ENCODE results near the gene GEMIN5. TPM values are rescaled to one million over a fixed set of nuclear protein-coding genes. Genes with fewer than 3 reads are reported as not detected.

GEMIN5 gene
- total and polyA plus RNA-seq, 2 of the 8 experiments (the other 6 are each of a cell fraction or from before 2014, with no cell fraction given), result 12.8 to 47.0 TPM

- H4K8ac ChIP-seq (ENCODE audit: extremely low read depth, insufficient read depth, low read length), result peak within 1 kb of the TSS; percentile 90
- H3K56ac ChIP-seq (replicated peaks; ENCODE audit: insufficient read length, low read depth, low read length), result peak within 1 kb of the TSS; percentile 60
- FAIRE-seq (peak; percentile 24), DNase-seq (ENCODE audit: low read depth in 1 of 2, low spot score in 2 of 2) (peak; percentile 81 to 93)
- peak within 1 kb of the TSS; percentile 99 for H2AFZ ChIP-seq (ENCODE audit: low read length)
- no peaks in the 10 kb centered on the region for H3K9me3 ChIP-seq (ENCODE audit: insufficient read depth in 2 of 2, low read depth in 1 of 2, low read length in 1 of 2)
- peaks cover 2% of the 10 kb centered on the region for H3K79me1 ChIP-seq (ENCODE audit: low read depth, low read length)
- H2BK5ac ChIP-seq (ENCODE audit: low read depth, low read length), result peak within 1 kb of the TSS; percentile 85
- H3K18ac ChIP-seq (ENCODE audit: extremely low read depth, low read length), result peak within 1 kb of the TSS; percentile 89; the same call in 1 of the 2 replicates
- H3K27ac ChIP-seq (ENCODE audit: low read depth, low read length), result peak within 1 kb of the TSS; percentile 62
- peaks cover 0 to 2% of the 10 kb centered on the region in 2 experiments for H4K20me1 ChIP-seq (replicated peaks in 1 of 2; ENCODE audit: control insufficient read depth in 1 of 2, insufficient read depth in 2 of 2, low read length in 2 of 2)
- H2AK5ac ChIP-seq (ENCODE audit: low read depth, low read length), result 0 out of 2 replicates have a peak within 1 kb of the TSS, but pooled peaks have one; percentile 2
- H3K4ac ChIP-seq (replicated peaks; ENCODE audit: insufficient read length, low read depth, low read length), result peak within 1 kb of the TSS; percentile 17
- no peaks in the 10 kb centered on the region for H3K27me3 ChIP-seq (replicated peaks in 1 of 4; ENCODE audit: control insufficient read depth in 3 of 4, extremely low read depth in 1 of 4, insufficient read depth in 3 of 4, low read length in 3 of 4)
- no peak within 1 kb of the TSS for H3K14ac ChIP-seq (ENCODE audit: insufficient read length)
- peaks cover 0 to 9% (median 6%) of the 10 kb centered on the region in 4 experiments; a peak in 6 of 7 replicates for H3K4me1 ChIP-seq (replicated peaks in 1 of 4; ENCODE audit: control insufficient read depth in 3 of 4, insufficient read depth in 4 of 4, low read length in 3 of 4)
- H4K91ac ChIP-seq (replicated peaks; ENCODE audit: insufficient read length, low read length), result peak within 1 kb of the TSS; percentile 67
- peak within 1 kb of the TSS; percentile 85 for H4K5ac ChIP-seq (ENCODE audit: insufficient read length, low read depth, low read length)
- H3K23me2 ChIP-seq (ENCODE audit: low read depth, low read length), result peaks cover 12% of the 10 kb centered on the region
- ChIA-PET CTCF (ENCODE audit: partially characterized antibody) (interaction anchor here (0.6 to 2.8 kb wide), 5 partner anchors 13 to 87 kb away, joined by 3 to 11 read pairs (median 6); no protein-coding TSS in a partner anchor), POLR2A (ENCODE audit: partially characterized antibody) (no interaction called here)
- H2BK120ac ChIP-seq (replicated peaks; ENCODE audit: low read depth, low read length), result no peak within 1 kb of the TSS
- no peaks in the 10 kb centered on the region for H3K36me3 ChIP-seq (ENCODE audit: control insufficient read depth in 2 of 4, insufficient read depth in 4 of 4, low read length in 3 of 4)
- H3K23ac ChIP-seq (ENCODE audit: insufficient read length), result no peak within 1 kb of the TSS
- peaks cover 8 to 34% of the 10 kb centered on the region in 2 experiments; a peak in 3 of 4 replicates for H3K79me2 ChIP-seq (ENCODE audit: control insufficient read depth in 1 of 2, insufficient read depth in 2 of 2, low read length in 2 of 2)
- 7% methylated on average over 40 of the region's 40 CpGs; no CpG with 5 or more reads in 1 of the 2 experiments for WGBS, 2 experiments (ENCODE audit: extremely low coverage in 1 of 2, insufficient coverage in 1 of 2, insufficient read length in 1 of 2, insufficient replicate concordance in 2 of 2, low coverage in 1 of 2, low lambda C conversion rate in 2 of 2, missing lambda C conversion rate in 1 of 2)
- H3K9ac ChIP-seq (replicated peaks in 1 of 4; ENCODE audit: extremely low read depth in 1 of 4, low read depth in 3 of 4, low read length in 3 of 4), result peak within 1 kb of the TSS; percentile 46 to 97 (median 78)
- no peak within 1 kb of the TSS for H2BK15ac ChIP-seq (ENCODE audit: low read length)
- H2BK20ac ChIP-seq (ENCODE audit: low read length), result no peak within 1 kb of the TSS
- peak within 1 kb of the TSS; percentile 99 to 100 for H3K4me2 ChIP-seq (ENCODE audit: insufficient read depth in 1 of 2, low read depth in 2 of 2, low read length in 2 of 2)
- H3K4me3 ChIP-seq (ENCODE audit: extremely low read depth in 1 of 4, insufficient read depth in 2 of 4, low read depth in 3 of 4, low read length in 4 of 4), result peak within 1 kb of the TSS; percentile 90 to 99 (median 96)
- peak within 1 kb of the TSS; percentile 33; the same call in 1 of the 2 replicates for H2BK12ac ChIP-seq (ENCODE audit: low read depth, low read length)
- TF ChIP-seq RBBP5 (IDR thresholded peaks at IDR 0.05; ENCODE audit: borderline replicate concordance, low read depth, low read length) (peak; percentile 72; the same call in 1 of the 2 replicates), RFX5 (IDR thresholded peaks at IDR 0.05; ENCODE audit: borderline replicate concordance, low read depth, low read length) (no peak), PHF8 (conservative IDR thresholded peaks at IDR 0.05; ENCODE audit: low read depth, low read length) (peak; percentile 75), CREB1 (IDR thresholded peaks at IDR 0.05) (0 out of 2 replicates have a peak, but pooled peaks have one; percentile 25), POLR2A (IDR thresholded peaks at IDR 0.05; ENCODE audit: control extremely low read depth in 1 of 2, low read depth in 2 of 2, low read length in 2 of 2) (peak; percentile 64 to 92), CEBPB (IDR thresholded peaks at IDR 0.05; ENCODE audit: low read depth, low read length) (peak; percentile 31; the same call in 1 of the 2 replicates), FOSL1 (IDR thresholded peaks at IDR 0.05; ENCODE audit: insufficient read depth, low read depth, low read length) (no peak), HDAC2 (IDR thresholded peaks at IDR 0.05; ENCODE audit: borderline replicate concordance in 1 of 2, low read depth in 2 of 2, low read length in 2 of 2) (peak in 1 of 2 experiments; percentile 81; a peak in 1 of 4 replicates), SIRT6 (IDR thresholded peaks at IDR 0.05; ENCODE audit: low read length) (no peak), SAP30 (IDR thresholded peaks at IDR 0.05; ENCODE audit: insufficient read depth, insufficient replicate concordance, low read length) (peak; percentile 92)
- TF ChIP-seq, protein P1, sequence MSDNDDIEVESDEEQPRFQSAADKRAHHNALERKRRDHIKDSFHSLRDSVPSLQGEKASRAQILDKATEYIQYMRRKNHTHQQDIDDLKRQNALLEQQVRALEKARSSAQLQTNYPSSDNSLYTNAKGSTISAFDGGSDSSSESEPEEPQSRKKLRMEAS (IDR thresholded peaks at IDR 0.05), result peak; percentile 59; the same call in 1 of the 2 replicates
These were observed 3.0 kb upstream of the GEMIN5 start, which contains the start of gene MRPL22 for GRCh38 chr5:154940772-154941620. Gene MRPL22 (plus strand): TSS chr5:154941073. CDS start chr5:154941111, 38 bp downstream.

All from H1 (cell line).